Caki2 (cell line): ENCODE results near the gene RCBTB2. TPM values are rescaled to one million over a fixed set of nuclear protein-coding genes. Genes with fewer than 3 reads are reported as not detected.

Experiments used
- DNase-seq: peaks from one replicate; pipeline ENCODE4 v3.0.0-alpha.2; 2015; ENCODE audit warnings: low read depth
- in situ Hi-C: cut with HindIII; loops from 2 replicates; pipeline ENCODE4 v1.10.0; 2016; ENCODE audit warnings: low sequenced_read_pairs, low pct_unique_long_range_greater_than_20kb, mixed read lengths
- total RNA-seq: library from RNA; depleted of rRNA; stranded (reverse); fragments of >200 nt; shearing (Covaris generic); gene quantifications from 2 replicates; pipeline ENCODE4 v1.2.3, GENCODE V29; 2014; ENCODE audit warnings: low replicate concordance

Gene RCBTB2
- total RNA-seq, 1 experiment from 2014 or later: 1.7 TPM

DNA sequence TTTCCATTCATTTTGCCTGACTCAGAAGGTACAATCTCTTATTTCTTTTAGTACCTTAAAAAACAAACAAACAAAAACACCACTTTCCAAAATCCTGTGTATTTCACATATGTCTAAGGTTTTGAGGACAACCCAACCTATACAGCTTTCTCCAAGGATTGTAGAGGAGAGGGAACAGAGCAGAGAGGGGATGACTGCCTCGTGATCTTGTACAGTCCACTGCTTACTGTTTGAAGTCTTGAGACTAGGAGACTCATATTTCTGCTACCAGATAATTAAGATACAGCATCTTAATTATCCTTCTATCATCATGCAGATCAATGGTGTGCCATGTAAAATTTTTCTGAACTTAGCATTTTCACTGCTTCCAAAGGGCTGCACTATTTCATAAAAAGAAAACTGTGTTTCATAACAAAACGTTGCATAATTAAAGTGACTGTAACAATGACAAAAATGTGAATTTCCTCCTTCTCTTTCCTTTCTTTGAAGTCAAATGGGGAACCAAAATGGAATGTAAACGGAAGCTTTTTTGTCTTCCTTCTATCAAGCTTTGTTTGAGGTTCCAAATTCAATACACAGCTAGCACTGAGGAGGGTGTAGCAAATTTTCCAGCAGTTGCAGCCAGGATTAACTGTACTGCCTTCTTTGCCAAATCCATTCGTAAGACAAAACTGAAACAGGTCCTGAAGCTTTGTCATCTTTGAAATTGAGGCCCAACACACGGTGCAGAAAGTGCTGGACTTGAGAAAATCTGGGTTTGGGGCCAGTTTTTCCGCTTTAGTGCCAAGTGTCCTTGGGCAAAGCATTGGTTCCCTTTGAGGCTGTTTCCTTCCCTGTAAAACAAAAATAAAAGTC is 34.9 kb upstream of the RCBTB2 start:
- in situ Hi-C loops: no loop called here
- DNase-seq: no peak

DNA sequence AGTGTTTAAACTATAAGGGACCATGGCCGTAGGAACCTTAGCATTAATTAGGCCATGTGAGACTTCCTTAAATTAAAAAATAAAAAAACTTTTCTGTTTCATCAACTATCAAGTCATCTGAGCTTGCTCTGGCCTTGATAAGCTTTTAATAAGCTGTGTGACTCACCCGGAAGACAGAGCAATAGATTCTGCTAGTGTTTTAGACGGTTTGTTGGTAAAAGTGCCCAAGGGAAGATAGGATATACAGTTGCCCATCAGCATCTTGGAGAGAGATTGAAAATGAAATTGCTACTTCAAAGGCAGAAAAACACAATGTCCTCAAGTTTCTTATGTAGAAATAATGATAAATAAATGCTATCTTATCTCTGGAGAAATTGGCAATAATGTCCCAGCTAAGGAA is 31.2 kb upstream of the RCBTB2 start:
- in situ Hi-C loops: no loop called here
- no peak for DNase-seq

DNA sequence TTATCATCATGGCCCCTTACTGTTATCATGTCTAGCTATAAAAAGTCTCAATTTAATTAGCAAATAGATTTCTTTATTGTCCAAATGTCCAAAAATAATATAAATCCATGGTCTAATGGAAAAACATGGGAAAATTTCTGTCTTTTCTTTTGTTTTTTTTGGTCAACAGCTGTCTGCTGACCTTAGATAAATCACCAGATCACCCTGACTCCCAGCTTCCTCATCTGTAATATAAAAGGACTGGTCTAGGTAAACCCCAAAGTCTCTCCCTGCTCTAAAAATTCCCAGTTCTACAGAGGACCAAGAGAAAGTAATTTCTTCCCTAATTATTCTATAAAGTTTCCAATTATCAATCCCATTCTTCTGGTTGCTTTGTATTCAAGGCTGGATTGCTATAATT is 30.7 kb upstream of the RCBTB2 start:
- in situ Hi-C loops: no loop called here

DNA sequence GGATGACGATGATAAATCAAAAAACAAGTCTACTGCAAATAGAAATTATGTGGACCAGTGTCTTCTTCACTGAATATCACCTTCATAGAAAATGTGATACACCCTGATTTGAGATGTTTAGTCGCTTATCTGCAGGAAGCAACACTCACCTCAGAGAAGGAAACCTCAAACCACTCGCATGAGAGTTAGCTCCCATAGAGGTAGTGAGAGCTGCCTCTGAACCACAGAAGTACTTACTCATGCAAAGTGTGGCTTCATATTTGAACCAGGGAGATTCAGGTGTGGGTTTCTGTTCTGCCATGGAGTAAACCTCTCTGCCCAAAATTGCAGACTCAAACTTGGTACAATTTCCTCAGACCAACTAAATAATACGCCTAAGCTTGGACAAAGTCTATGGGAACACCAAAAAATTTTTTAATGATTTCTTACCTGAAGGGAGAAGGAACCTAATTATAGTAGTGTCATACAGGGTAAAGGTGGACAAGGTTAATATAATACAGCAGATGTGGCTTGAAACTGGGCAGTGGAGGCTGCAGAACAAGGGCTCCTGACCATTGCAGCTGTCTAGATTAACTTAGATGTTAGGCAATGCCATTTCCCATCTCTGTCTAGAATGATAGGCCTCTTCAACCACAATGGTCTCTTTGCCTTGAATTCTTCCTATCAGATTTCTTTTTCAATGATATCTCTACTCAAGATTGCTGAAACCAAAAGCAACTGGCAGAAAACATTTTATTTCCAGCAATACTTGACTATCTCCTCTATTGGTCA is 29.6 kb upstream of the RCBTB2 start:
- in situ Hi-C loops: no loop called here
- no peak for DNase-seq

More for the DNA sequence above, 30.7 kb upstream of the RCBTB2 start:
- no peak for DNase-seq

DNA sequence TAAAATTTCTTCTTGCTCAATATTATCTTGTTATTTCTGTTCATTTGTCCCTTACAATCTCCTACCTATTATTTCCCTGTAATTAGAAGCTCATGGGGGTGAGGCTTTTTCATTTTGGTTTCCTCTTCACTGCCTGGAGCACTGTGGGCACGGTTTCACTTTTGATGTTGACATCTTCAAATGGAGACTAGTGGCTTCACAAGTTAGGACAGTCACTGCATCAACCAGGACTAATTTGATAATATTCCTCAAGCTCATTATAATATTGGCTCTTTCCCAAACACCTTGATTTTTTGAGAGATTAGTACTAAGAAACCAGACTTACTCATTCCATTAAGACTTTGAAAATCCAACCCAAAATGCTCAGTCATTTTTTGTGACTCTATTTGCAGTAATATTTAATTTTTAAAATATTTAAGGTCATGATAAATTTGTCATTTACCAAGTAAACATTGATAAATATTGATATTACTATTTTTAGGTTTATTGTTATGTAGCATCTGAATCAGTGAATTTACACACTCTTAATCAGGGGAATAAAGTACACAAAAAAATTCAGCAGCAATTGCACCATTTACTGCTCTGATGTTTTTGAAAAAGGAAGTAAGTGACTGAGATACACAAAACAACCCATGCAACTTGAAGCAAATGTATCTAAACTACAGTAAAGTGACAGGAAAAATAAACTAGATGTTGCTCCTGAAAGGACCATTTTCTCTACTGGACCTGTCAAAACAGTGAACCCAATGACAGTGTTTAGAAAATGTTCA is 28.8 kb upstream of the RCBTB2 start:
- no peak for DNase-seq
- in situ Hi-C loops: no loop called here

DNA sequence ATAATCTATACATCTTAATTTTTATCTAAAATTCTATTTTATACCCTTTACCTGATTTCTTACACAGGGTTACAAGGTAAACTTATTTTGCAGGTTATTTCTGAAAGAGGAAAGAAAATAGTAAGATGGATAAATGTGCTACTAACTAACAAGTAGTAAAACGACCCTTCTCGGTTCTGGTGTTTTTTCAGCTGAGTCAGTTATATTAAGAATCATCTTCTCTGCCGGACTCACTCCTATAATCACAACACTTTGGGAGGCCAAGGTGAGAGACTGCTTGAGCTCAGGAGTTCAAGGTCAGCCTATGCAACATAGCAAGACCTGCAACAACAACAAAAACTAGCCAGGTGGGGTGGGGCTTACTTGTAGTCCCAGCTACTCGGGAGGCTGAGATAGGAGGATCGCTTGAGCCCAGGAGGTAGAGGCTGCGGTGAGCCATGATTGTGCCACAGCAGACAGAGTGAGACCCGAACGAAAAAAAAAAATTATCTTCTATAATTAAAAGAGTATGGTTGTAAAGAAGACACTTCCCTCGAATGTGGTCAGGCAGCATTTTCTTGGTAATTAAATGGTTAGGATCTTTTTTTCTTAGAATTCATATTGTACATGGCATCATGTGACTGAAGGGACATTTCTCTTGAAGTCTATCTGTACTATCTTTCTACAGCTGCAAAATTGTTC is 27.9 kb upstream of the RCBTB2 start:
- in situ Hi-C loops: no loop called here
- DNase-seq: no peak

DNA sequence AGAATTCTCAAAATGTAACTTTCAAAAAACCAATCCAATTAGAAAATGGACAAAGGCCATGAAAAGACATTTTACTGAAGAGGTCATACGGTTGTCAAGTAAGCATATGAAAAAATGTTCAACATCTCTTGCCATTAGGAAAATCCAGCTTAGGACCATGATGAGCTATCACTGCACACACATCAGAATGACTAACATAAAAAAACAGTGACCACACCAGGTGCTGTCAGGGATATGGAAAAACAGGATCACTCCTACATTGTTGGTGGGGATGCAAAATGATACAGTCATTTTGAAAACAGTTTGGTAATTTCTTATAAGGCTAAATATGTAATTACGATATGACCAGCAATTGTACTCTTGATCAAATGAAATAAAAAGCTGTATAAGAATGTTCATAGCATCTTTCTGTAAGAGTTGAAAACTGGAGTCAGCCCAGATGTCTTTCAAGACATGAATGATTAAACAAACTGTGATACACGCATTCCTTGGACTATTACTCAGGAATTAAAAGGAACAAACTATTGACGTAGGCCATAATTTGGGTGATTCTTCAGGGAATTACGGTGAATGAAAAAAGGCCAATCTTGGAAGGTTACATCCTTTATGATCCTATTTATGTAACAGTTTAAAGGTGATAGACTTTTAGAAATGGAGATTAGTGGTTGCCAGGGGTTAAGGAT is 26.9 kb upstream of the RCBTB2 start:
- in situ Hi-C loops: no loop called here
- no peak for DNase-seq

DNA sequence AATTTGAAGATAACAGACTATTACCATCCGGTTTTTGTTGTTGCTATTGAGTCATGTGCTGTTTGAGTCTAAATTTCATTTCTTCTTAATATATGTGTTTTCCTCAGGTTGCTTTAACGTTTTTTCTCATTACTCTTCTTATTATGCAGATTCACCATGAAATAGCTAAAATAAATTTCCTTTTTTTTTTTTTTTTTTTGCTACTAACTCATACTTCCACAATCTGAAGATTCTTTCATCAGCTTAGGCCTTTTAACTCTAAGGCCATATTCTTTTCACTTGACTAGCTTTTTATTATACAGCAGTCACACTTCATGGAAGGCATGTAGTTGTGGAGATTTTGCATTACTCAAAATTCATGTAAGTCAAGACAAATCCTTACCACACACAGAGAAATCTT is 23.9 kb upstream of the RCBTB2 start:
- in situ Hi-C loops: no loop called here

DNA sequence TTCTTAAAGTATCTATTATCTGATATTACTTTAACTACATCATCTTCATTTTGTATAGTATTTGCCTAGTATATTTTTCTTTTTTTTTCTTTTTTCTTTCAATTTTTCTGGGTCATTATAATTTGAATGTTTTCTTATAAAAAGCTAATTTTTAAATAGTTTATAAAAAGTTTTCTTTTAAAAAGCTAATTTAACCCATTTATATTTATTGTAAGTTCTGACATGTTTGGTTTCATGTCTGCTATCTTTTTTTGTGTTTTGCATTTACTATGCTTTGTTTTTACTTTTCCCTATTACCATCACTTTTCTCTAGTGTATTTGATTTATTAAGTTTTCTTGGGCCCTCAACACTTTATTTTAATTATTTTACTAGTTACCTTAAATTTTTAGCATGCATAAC is 22.6 kb upstream of the RCBTB2 start:
- in situ Hi-C loops: no loop called here
- no peak for DNase-seq

More for the DNA sequence above, 23.9 kb upstream of the RCBTB2 start:
- DNase-seq: no peak

DNA sequence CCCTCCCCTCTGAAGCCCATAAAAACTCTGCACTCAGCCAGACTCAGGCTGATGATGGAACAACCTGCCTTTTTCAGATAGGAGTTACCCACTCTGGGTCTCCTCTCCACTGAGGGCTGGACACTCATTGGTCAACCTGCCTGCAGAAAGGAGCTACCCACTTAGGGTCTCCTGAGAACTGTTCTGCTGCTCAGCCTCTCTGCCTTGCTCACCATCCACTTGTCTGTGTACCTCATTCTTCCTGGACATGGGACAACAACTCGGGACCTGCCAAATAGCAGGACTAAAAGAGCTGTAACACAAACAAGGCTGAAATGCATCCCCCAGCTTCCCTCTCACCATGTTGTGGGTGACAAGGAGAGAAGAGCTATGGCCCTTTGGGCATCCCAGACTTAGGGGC is 18.4 kb upstream of the RCBTB2 start:
- in situ Hi-C loops: no loop called here
- DNase-seq: no peak

DNA sequence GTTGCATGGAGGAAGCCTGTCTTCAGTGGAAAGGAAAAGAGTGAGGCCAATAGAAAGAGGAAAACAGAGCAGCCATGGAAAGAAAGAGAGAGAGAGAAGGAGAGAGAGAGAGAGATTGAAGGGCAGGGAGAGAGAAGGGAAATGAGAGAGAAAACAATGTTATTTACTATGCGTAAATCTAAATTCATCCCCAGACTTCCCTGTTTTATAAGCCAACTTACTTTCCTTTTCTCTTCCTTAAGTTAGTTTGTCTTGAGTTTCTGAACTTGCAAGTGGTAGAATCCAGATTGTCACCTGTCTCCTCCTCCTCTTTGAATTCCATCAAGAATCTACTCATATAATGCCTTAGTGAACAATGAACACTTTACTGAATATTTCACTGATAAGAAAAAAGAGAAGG is 16.8 kb upstream of the RCBTB2 start:
- in situ Hi-C loops: no loop called here

DNA sequence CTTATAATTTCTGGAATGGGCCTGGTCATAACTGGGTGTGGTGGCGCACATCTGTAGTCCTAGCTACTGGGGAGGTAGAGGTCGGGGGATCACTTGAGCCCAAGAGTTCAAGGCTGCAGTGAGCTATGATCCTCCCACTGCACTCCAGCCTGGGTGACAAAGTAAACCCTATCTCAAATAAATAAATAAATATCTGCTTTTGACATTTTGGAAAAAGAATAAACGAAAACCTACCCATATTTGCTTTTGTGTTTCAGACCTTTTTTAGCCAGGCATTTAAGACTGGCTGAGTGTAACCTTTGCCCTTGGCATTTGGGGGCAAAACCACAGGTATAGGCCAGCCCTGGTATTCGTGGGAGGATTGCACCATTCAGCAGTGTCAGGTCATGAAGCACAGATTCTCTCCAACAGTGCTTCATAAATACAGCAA is 14.8 kb upstream of the RCBTB2 start:
- no peak for DNase-seq
- in situ Hi-C loops: no loop called here

More for the DNA sequence above, 16.8 kb upstream of the RCBTB2 start:
- no peak for DNase-seq

DNA sequence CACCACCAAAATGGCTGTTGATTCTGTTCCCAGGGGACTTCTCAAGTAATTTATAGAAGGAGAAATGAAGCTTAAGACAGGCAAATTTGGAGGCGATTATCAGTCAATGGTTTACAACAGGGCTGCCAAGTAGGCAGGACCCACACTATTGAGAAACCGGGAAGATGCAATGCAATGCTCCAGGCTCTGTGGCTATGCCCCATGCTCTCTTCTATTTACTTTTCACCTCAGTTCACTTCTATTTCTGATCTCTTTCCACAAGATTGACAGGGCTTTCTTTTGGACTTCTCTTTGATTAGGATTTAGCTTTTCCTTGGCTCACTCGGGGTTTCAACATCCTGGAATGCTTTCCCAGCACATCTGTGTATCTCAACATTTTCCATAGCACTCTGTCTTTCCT is 12.7 kb upstream of the RCBTB2 start:
- no peak for DNase-seq
- in situ Hi-C loops: no loop called here

DNA sequence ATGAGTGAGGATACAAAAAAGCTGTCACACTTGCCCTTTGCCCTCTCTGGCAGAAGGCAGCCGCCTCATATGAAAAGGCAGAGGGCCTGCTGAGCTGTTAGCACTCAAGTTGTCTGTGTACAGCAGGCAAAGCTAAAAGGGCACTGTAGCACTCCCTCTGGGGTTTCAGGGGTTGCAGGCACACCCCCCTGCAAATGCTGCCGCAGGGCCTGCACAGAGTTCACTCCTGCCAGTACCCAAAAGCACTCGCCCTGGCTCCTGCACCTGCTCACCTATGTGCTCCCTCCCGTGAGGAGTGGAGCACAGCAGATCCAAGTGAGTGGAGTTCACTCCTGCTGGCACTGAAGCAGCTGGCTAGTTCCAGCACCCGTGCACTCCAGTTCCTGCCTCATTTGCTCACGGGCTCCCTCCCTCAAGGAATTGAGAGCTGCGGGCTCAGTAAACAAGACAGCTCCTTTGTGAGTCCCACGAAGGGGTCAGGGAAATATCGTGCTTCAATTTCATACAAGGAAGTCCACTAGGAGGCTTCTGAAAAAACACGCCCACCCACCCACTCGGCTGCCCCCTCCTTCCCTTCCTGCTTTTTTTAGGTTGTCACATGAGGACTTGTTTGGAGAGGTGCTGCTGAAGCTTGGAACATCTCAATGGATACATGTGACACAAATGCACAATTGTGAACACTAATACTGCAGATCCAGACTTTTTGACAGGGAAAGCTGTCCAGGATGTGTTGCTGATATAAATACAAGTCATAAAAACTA is 9.9 kb upstream of the RCBTB2 start:
- DNase-seq: no peak
- in situ Hi-C loops: no loop called here

DNA sequence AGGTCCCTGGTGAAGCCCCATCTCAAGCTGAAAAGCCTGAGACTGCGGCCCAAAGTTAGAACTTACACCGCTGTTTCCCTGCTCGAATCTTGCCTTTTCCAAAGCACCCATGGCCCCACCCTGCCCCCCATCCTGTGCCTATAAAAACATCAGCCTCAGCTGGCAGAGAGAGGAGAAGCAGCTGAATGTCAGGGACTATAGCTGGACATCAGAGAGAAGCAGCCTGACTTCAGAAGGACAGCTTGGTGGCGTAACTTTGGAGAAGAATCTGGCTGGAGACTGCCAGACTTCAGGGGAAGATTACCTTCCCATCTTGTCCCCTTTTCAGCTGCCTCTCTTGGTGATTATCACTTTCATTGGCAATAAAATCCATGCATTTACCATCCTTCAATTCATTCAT is 9.3 kb upstream of the RCBTB2 start:
- no peak for DNase-seq
- in situ Hi-C loops: no loop called here

DNA sequence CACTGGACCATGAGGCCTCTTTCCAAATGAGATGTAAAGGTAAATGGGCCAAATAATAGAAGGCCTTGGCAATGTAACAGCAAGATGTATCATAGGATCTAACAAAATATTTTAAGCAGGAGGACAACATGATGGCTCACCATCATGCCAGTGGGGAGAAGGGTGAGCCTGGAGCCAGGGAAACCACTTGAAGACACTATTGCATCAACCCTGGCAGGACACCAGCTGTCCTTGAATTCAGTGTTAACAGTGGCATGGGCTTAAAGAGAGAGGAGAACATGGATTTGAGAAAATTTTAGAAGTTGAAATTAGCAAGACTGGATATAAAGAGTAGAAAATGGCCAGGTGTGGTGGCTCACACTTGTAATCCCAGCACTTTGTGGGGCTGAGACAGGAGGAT is 6.7 kb upstream of the RCBTB2 start:
- DNase-seq: no peak
- in situ Hi-C loops: no loop called here

DNA sequence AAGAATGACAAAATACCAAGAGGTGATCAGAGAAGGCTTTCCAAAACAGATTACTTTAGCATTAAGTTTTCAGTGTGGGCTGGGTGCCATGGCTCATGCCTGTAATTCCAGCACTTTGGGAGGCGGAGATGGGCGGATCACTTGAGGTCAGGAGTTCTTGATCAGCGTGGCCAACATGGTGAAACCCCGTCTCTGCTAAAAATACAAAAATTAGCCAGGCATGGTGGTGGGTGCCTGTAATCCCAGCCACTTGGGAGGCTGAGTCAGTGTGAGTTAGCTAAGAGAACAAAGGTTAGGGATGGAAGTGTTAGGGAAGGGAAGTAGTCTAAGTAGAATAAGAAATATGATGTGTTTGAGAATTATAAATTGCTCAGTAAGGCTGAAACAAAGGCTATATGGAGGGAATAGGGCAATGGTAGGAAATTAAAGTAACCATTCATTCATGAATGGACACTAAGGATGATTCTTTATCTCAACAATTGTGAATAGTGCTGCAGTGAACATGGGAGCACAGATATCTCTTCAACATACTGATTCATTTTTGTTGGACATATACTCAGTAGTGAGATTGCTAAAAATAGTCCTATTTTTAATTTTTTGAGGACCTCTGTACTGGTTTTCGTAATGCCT is 3.9 kb upstream of the RCBTB2 start:
- in situ Hi-C loops: no loop called here
- DNase-seq: no peak
